Immature natural killer cell (primary cell): ENCODE results near the gene ANKS3. TPM values are rescaled to one million over a fixed set of nuclear protein-coding genes. Genes with fewer than 3 reads are reported as not detected.

Experiments
- DNase-seq, 3 donors: peaks; one replicate each; pipeline ENCODE4 v3.0.0; 2022; ENCODE audit warnings: mixed read lengths in 1 of 3
- H3K27ac Mint-ChIP-seq, 6 donors: one replicate each; pipeline ENCODE4 v1.8.0; 2020; ENCODE audit warnings: mixed read lengths in 6 of 6, mild to moderate bottlenecking in 5 of 6, inconsistent platforms in 4 of 6, moderate library complexity in 3 of 6
- H3K27me3 Mint-ChIP-seq, 3 donors: one replicate each; pipeline ENCODE4 v1.8.0; 2020 to 2021; ENCODE audit warnings: low read depth in 3 of 3, mild to moderate bottlenecking in 3 of 3, mixed read lengths in 3 of 3, moderate library complexity in 3 of 3, inconsistent platforms in 1 of 3
- H3K36me3 Mint-ChIP-seq, 3 donors: one replicate each; pipeline ENCODE4 v1.8.0; 2020; ENCODE audit warnings: mixed read lengths in 3 of 3, inconsistent platforms in 2 of 3, mild to moderate bottlenecking in 2 of 3
- H3K4me1 Mint-ChIP-seq, 2 donors: one replicate each; pipeline ENCODE4 v1.8.0; 2020; ENCODE audit warnings: inconsistent platforms in 2 of 2, mild to moderate bottlenecking in 2 of 2, mixed read lengths in 2 of 2, moderate library complexity in 1 of 2
- H3K4me3 Mint-ChIP-seq, 5 donors: one replicate each; pipeline ENCODE4 v1.8.0; 2020; ENCODE audit warnings: mild to moderate bottlenecking in 5 of 5, mixed read lengths in 5 of 5, inconsistent platforms in 3 of 5, moderate library complexity in 3 of 5
- H3K9me3 Mint-ChIP-seq, 6 donors: one replicate each; pipeline ENCODE4 v1.8.0; 2020; ENCODE audit warnings: mild to moderate bottlenecking in 6 of 6, mixed read lengths in 6 of 6, inconsistent platforms in 4 of 6, moderate library complexity in 3 of 6
- polyA plus RNA-seq, 3 donors: library from polyadenylated mRNA; unstranded; fragments of 300-500 nt; fragmentation: Illumina TruSeq; gene quantifications; one replicate each; pipeline ENCODE4 v1.2.3, GENCODE V29; 2021

Gene ANKS3
- polyA plus RNA-seq, 3 donors from 2014 or later: 1.4 to 6.4 (median 2.6) TPM

GRCh38 chr16:4679850-4680636 is 54.0 kb downstream of the ANKS3 start:
- peak overlapping the region in 1 of 6 donors; percentile 55 for H3K27ac Mint-ChIP-seq
- DNase-seq: no peak
- peak overlapping the region in 3 of 5 donors; percentile 18 to 46 (median 35) for H3K4me3 Mint-ChIP-seq
- H3K27me3 Mint-ChIP-seq: peaks cover 3 to 14% (median 7%) of the 10 kb centered on the region in 3 donors
- H3K4me1 Mint-ChIP-seq: peaks cover 20 to 21% of the 10 kb centered on the region in 2 donors
- no peaks in the 10 kb centered on the region for H3K9me3 Mint-ChIP-seq
- H3K36me3 Mint-ChIP-seq: peaks cover 0 to 6% (median 6%) of the 10 kb centered on the region in 3 donors

GRCh38 chr16:4679156-4679849 is 54.8 kb downstream of the ANKS3 start:
- Mint-ChIP-seq H3K36me3 (peaks cover 0 to 4% (median 3%) of the 10 kb centered on the region in 3 donors), H3K9me3 (no peaks in the 10 kb centered on the region), H3K27me3 (peaks cover 3 to 14% (median 7%) of the 10 kb centered on the region in 3 donors), H3K4me1 (peaks cover 20 to 21% of the 10 kb centered on the region in 2 donors), H3K27ac (peak overlapping the region in 5 of 6 donors; percentile 22 to 94 (median 63)), H3K4me3 (no peak overlapping the region)
- DNase-seq: no peak

GRCh38 chr16:4678596-4678995 is 55.5 kb downstream of the ANKS3 start:
- DNase-seq: no peak
- no peaks in the 10 kb centered on the region for H3K9me3 Mint-ChIP-seq
- H3K36me3 Mint-ChIP-seq: peaks cover 0 to 5% (median 4%) of the 10 kb centered on the region in 3 donors
- no peak overlapping the region for H3K4me3 Mint-ChIP-seq
- peaks cover 20 to 21% of the 10 kb centered on the region in 2 donors for H3K4me1 Mint-ChIP-seq
- peak overlapping the region; percentile 63 to 94 (median 78) for H3K27ac Mint-ChIP-seq
- H3K27me3 Mint-ChIP-seq: peaks cover 3 to 14% (median 7%) of the 10 kb centered on the region in 3 donors

- peak overlapping the region; percentile 63 to 94 (median 78) for H3K27ac Mint-ChIP-seq
- peaks cover 20 to 21% of the 10 kb centered on the region in 2 donors for H3K4me1 Mint-ChIP-seq
- H3K36me3 Mint-ChIP-seq: peaks cover 0 to 7% (median 4%) of the 10 kb centered on the region in 3 donors
- H3K4me3 Mint-ChIP-seq: no peak overlapping the region
- no peaks in the 10 kb centered on the region for H3K9me3 Mint-ChIP-seq
- no peak for DNase-seq
- H3K27me3 Mint-ChIP-seq: peaks cover 3 to 14% (median 7%) of the 10 kb centered on the region in 3 donors
These were observed 56.1 kb downstream of the ANKS3 start for GRCh38 chr16:4677994-4678393.

GRCh38 chr16:4677390-4677789 is 56.7 kb downstream of the ANKS3 start:
- H3K9me3 Mint-ChIP-seq: no peaks in the 10 kb centered on the region
- H3K27me3 Mint-ChIP-seq: peaks cover 3 to 14% (median 7%) of the 10 kb centered on the region in 3 donors
- H3K36me3 Mint-ChIP-seq: peaks cover 0 to 7% (median 4%) of the 10 kb centered on the region in 3 donors
- peaks cover 20 to 21% of the 10 kb centered on the region in 2 donors for H3K4me1 Mint-ChIP-seq
- no peak for DNase-seq
- H3K4me3 Mint-ChIP-seq: no peak overlapping the region
- H3K27ac Mint-ChIP-seq: peak overlapping the region in 5 of 6 donors; percentile 64 to 96 (median 91)

- Mint-ChIP-seq H3K36me3 (peaks cover 0 to 7% (median 4%) of the 10 kb centered on the region in 3 donors), H3K4me1 (peaks cover 20 to 21% of the 10 kb centered on the region in 2 donors), H3K27ac (peak overlapping the region; percentile 91 to 98 (median 96)), H3K27me3 (peaks cover 3 to 14% (median 7%) of the 10 kb centered on the region in 3 donors), H3K9me3 (no peaks in the 10 kb centered on the region), H3K4me3 (peak overlapping the region; percentile 62 to 80 (median 75))
- no peak for DNase-seq
These were observed 57.2 kb downstream of the ANKS3 start for GRCh38 chr16:4676831-4677230.

GRCh38 chr16:4675864-4676786 is 57.9 kb downstream of the ANKS3 start:
- DNase-seq: peak; percentile 72 to 74 (median 73)
- Mint-ChIP-seq H3K36me3 (peaks cover 0 to 7% (median 4%) of the 10 kb centered on the region in 3 donors), H3K4me1 (peaks cover 20 to 21% of the 10 kb centered on the region in 2 donors), H3K27me3 (peaks cover 3 to 9% (median 7%) of the 10 kb centered on the region in 3 donors), H3K27ac (peak overlapping the region; percentile 91 to 98 (median 96)), H3K4me3 (peak overlapping the region; percentile 62 to 80 (median 75)), H3K9me3 (no peaks in the 10 kb centered on the region)

GRCh38 chr16:4674926-4675530 is 59.0 kb downstream of the ANKS3 start:
- peak overlapping the region in 2 of 5 donors; percentile 24 to 50 for H3K4me3 Mint-ChIP-seq

GRCh38 chr16:4673387-4674046 is 60.6 kb downstream of the ANKS3 start:
- Mint-ChIP-seq H3K27me3 (peaks cover 3 to 8% (median 7%) of the 10 kb centered on the region in 3 donors), H3K4me1 (peaks cover 20 to 21% of the 10 kb centered on the region in 2 donors), H3K36me3 (peaks cover 0 to 12% (median 8%) of the 10 kb centered on the region in 3 donors), H3K4me3 (no peak overlapping the region), H3K27ac (peak overlapping the region in 1 of 6 donors; percentile 35), H3K9me3 (no peaks in the 10 kb centered on the region)
- no peak for DNase-seq

More at GRCh38 chr16:4674926-4675530, 59.0 kb downstream of the ANKS3 start:
- Mint-ChIP-seq H3K4me1 (peaks cover 20 to 21% of the 10 kb centered on the region in 2 donors), H3K9me3 (no peaks in the 10 kb centered on the region), H3K36me3 (peaks cover 0 to 7% (median 4%) of the 10 kb centered on the region in 3 donors), H3K27me3 (peaks cover 3 to 8% (median 7%) of the 10 kb centered on the region in 3 donors), H3K27ac (peak overlapping the region in 5 of 6 donors; percentile 91 to 98 (median 96))
- no peak for DNase-seq

- no peak overlapping the region for H3K4me3 Mint-ChIP-seq
- H3K9me3 Mint-ChIP-seq: no peaks in the 10 kb centered on the region
- peaks cover 0 to 11% (median 4%) of the 10 kb centered on the region in 3 donors for H3K36me3 Mint-ChIP-seq
- H3K4me1 Mint-ChIP-seq: peaks cover 21% of the 10 kb centered on the region in 2 donors
- no peak overlapping the region for H3K27ac Mint-ChIP-seq
- peaks cover 0 to 6% (median 6%) of the 10 kb centered on the region in 3 donors for H3K27me3 Mint-ChIP-seq
- DNase-seq: no peak
These were observed 65.6 kb downstream of the ANKS3 start for GRCh38 chr16:4668313-4668960.

GRCh38 chr16:4667203-4667963 is 66.7 kb downstream of the ANKS3 start:
- Mint-ChIP-seq H3K36me3 (peaks cover 0 to 11% (median 4%) of the 10 kb centered on the region in 3 donors), H3K4me3 (no peak overlapping the region), H3K4me1 (peaks cover 23% of the 10 kb centered on the region in 2 donors), H3K27ac (peak overlapping the region in 1 of 6 donors; percentile 14), H3K27me3 (peaks cover 0 to 6% (median 6%) of the 10 kb centered on the region in 3 donors), H3K9me3 (no peaks in the 10 kb centered on the region)
- no peak for DNase-seq
